Measurements from ENCODE around the gene MAP4K4.

DNA sequence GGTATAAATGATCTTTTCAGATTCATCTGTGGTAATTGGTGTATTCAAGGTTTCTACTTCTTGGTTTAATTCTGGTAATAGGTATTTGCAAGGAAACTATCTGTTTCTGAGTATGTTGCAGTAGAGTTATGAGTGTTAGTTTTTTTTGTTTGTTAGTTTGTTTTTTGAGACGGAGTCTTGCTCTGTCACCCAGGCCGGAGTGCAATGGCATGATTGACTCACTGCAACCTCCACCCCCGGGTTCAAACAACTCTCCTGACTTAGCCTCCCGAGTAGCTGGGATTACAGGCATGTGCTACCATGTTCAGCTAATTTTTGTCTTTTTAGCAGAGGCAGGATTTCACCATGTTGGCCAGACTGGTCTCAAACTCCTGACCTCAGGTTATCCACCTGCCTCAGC, 233.3 kb downstream of the MAP4K4 start:
- TF ChIP-seq, protein P1, sequence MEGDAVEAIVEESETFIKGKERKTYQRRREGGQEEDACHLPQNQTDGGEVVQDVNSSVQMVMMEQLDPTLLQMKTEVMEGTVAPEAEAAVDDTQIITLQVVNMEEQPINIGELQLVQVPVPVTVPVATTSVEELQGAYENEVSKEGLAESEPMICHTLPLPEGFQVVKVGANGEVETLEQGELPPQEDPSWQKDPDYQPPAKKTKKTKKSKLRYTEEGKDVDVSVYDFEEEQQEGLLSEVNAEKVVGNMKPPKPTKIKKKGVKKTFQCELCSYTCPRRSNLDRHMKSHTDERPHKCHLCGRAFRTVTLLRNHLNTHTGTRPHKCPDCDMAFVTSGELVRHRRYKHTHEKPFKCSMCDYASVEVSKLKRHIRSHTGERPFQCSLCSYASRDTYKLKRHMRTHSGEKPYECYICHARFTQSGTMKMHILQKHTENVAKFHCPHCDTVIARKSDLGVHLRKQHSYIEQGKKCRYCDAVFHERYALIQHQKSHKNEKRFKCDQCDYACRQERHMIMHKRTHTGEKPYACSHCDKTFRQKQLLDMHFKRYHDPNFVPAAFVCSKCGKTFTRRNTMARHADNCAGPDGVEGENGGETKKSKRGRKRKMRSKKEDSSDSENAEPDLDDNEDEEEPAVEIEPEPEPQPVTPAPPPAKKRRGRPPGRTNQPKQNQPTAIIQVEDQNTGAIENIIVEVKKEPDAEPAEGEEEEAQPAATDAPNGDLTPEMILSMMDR (IDR thresholded peaks at IDR 0.05; ENCODE audit: poor library complexity): no peak
- TF ChIP-seq EZH2 (IDR thresholded peaks at IDR 0.05; ENCODE audit: borderline replicate concordance): no peak
